Neutrophil (primary cell): ENCODE data around the gene CDK1.

Experiments used
- H3K27ac ChIP-seq: fragments of 200-600 bp; sonication (generic); 2 replicates; pipeline ENCODE4 v1.5.1; 2016; ENCODE audit warnings: mild to moderate bottlenecking, moderate library complexity
- H3K27me3 ChIP-seq: fragments of 200-600 bp; sonication (generic); 2 replicates; pipeline ENCODE4 v1.6.0; 2016; ENCODE audit warnings: mild to moderate bottlenecking
- H3K36me3 ChIP-seq: fragments of 200-600 bp; sonication (generic); 2 replicates; pipeline ENCODE4 v1.5.1; 2017
- H3K4me1 ChIP-seq, 2 experiments: fragments of 200-600 bp in 1 of 2; sonication (generic) in 1 of 2; 1 replicate in 1 of 2; 2 replicates in 1 of 2; pipeline versions ENCODE4 v1.5.1 to v1.6.1; 2013 to 2016; ENCODE audit warnings: low read depth in 1 of 2, low read length in 1 of 2, mild to moderate bottlenecking in 1 of 2, moderate library complexity in 1 of 2; ENCODE audit not compliant: control insufficient read depth in 1 of 2, insufficient read depth in 1 of 2
- H3K4me3 ChIP-seq, 2 experiments: fragments of 200-600 bp in 1 of 2; sonication (generic) in 1 of 2; 1 replicate in 1 of 2; 2 replicates in 1 of 2; pipeline ENCODE4 v1.5.1; 2013 to 2016; ENCODE audit warnings: low read depth in 1 of 2, low read length in 1 of 2, mild to moderate bottlenecking in 1 of 2, moderate library complexity in 1 of 2
- H3K9me3 ChIP-seq: fragments of 200-600 bp; sonication (generic); 2 replicates; pipeline ENCODE4 v1.5.1; 2016
- CTCF ChIP-seq: fragments of 200-600 bp; sonication (generic); IDR thresholded peaks from 2 replicates; pipeline ENCODE4 v1.5.1; 2016; ENCODE audit warnings: antibody characterized with exemption

The CDK1 gene

GRCh38 chr10:60810437-60811182 is 32.3 kb downstream of the CDK1 start:
- H3K9me3 ChIP-seq = no peaks in the 10 kb centered on the region
- H3K36me3 ChIP-seq = no peaks in the 10 kb centered on the region
- H3K27me3 ChIP-seq = no peaks in the 10 kb centered on the region
- no peak for TF ChIP-seq CTCF
- H3K4me3 ChIP-seq = no peak overlapping the region
- no peak overlapping the region for H3K27ac ChIP-seq
- peaks cover 0 to 6% of the 10 kb centered on the region in 2 experiments for H3K4me1 ChIP-seq

GRCh38 chr10:60816628-60817397 is 38.5 kb downstream of the CDK1 start:
- Histone ChIP-seq H3K36me3 (no peaks in the 10 kb centered on the region), H3K9me3 (no peaks in the 10 kb centered on the region), H3K4me1 (no peaks in the 10 kb centered on the region), H3K27me3 (no peaks in the 10 kb centered on the region), H3K27ac (no peak overlapping the region), H3K4me3 (no peak overlapping the region)
- TF ChIP-seq CTCF = no peak

- H3K27me3 ChIP-seq = no peaks in the 10 kb centered on the region
- no peaks in the 10 kb centered on the region for H3K4me1 ChIP-seq
- no peak overlapping the region for H3K27ac ChIP-seq
- H3K4me3 ChIP-seq = no peak overlapping the region
- no peaks in the 10 kb centered on the region for H3K36me3 ChIP-seq
- H3K9me3 ChIP-seq = no peaks in the 10 kb centered on the region
- TF ChIP-seq CTCF = no peak
Measured at GRCh38 chr10:60817398-60817805, 39.1 kb downstream of the CDK1 start.

- Histone ChIP-seq H3K27ac (no peak overlapping the region), H3K4me3 (no peak overlapping the region), H3K4me1 (no peaks in the 10 kb centered on the region), H3K27me3 (no peaks in the 10 kb centered on the region), H3K9me3 (no peaks in the 10 kb centered on the region), H3K36me3 (no peaks in the 10 kb centered on the region)
- TF ChIP-seq CTCF = no peak
Measured at GRCh38 chr10:60818134-60818770, 40.0 kb downstream of the CDK1 start.

GRCh38 chr10:60819271-60819670 is 41.0 kb downstream of the CDK1 start:
- Histone ChIP-seq H3K4me1 (no peaks in the 10 kb centered on the region), H3K4me3 (no peak overlapping the region), H3K36me3 (no peaks in the 10 kb centered on the region), H3K27ac (no peak overlapping the region), H3K9me3 (no peaks in the 10 kb centered on the region), H3K27me3 (no peaks in the 10 kb centered on the region)
- TF ChIP-seq CTCF = no peak
